GM12875 (cell line): ENCODE data around the gene SYNDIG1.

ENCODE experiments used
- H3K4me3 ChIP-seq: one replicate; pipeline ENCODE4 v1.5.1; 2011; ENCODE audit warnings: low read depth, low read length, control low read depth
- CTCF ChIP-seq: IDR thresholded peaks from 2 replicates; pipeline ENCODE4 v1.5.1; 2011; ENCODE audit warnings: low read depth, mild to moderate bottlenecking, control low read depth, inconsistent platforms, low read length, moderate library complexity, borderline replicate concordance; ENCODE audit not compliant: insufficient read depth

SYNDIG1 gene

GRCh38 chr20:24491041-24491756 lies 21.8 kb downstream of the SYNDIG1 start:
- H3K4me3 ChIP-seq = no peak overlapping the region
- no peak for TF ChIP-seq CTCF

GRCh38 chr20:24492031-24492607 lies 22.7 kb downstream of the SYNDIG1 start:
- TF ChIP-seq CTCF = no peak

GRCh38 chr20:24492698-24493097 lies 23.3 kb downstream of the SYNDIG1 start:
- TF ChIP-seq CTCF = no peak
- no peak overlapping the region for H3K4me3 ChIP-seq

More at GRCh38 chr20:24492031-24492607, 22.7 kb downstream of the SYNDIG1 start:
- H3K4me3 ChIP-seq = no peak overlapping the region

GRCh38 chr20:24493181-24493580 lies 23.8 kb downstream of the SYNDIG1 start:
- H3K4me3 ChIP-seq = no peak overlapping the region
- TF ChIP-seq CTCF = no peak

GRCh38 chr20:24493661-24494459 lies 24.4 kb downstream of the SYNDIG1 start:
- no peak overlapping the region for H3K4me3 ChIP-seq
- TF ChIP-seq CTCF = no peak

GRCh38 chr20:24494460-24494920 lies 25.1 kb downstream of the SYNDIG1 start:
- no peak overlapping the region for H3K4me3 ChIP-seq
- TF ChIP-seq CTCF = no peak

GRCh38 chr20:24495266-24495665 lies 25.8 kb downstream of the SYNDIG1 start:
- H3K4me3 ChIP-seq = no peak overlapping the region
- TF ChIP-seq CTCF = no peak
